ENCODE measurements around the gene C10orf71.

C10orf71 gene

GRCh38 chr10:49282879-49283341, 16.1 kb upstream of the C10orf71 start:
- TF ChIP-seq, protein P1, sequence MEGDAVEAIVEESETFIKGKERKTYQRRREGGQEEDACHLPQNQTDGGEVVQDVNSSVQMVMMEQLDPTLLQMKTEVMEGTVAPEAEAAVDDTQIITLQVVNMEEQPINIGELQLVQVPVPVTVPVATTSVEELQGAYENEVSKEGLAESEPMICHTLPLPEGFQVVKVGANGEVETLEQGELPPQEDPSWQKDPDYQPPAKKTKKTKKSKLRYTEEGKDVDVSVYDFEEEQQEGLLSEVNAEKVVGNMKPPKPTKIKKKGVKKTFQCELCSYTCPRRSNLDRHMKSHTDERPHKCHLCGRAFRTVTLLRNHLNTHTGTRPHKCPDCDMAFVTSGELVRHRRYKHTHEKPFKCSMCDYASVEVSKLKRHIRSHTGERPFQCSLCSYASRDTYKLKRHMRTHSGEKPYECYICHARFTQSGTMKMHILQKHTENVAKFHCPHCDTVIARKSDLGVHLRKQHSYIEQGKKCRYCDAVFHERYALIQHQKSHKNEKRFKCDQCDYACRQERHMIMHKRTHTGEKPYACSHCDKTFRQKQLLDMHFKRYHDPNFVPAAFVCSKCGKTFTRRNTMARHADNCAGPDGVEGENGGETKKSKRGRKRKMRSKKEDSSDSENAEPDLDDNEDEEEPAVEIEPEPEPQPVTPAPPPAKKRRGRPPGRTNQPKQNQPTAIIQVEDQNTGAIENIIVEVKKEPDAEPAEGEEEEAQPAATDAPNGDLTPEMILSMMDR (IDR thresholded peaks at IDR 0.05; ENCODE audit: insufficient read depth, low read length, missing control alignments), result no peak
- H3K4me3 ChIP-seq (ENCODE audit: low read depth, low read length), result no peak overlapping the region
- ChIA-PET CTCF (interaction anchor here (1.0 kb wide), 1 partner anchor 9 kb away, joined by 3 read pairs; no protein-coding TSS in a partner anchor), POLR2A (no interaction called here)
- no peak for DNase-seq (ENCODE audit: low read depth, low spot score)

GRCh38 chr10:49283491-49283890, 15.5 kb upstream of the C10orf71 start:
- no peak for DNase-seq (ENCODE audit: low read depth, low spot score)
- CTCF ChIA-PET, result no interaction called here

DNA sequence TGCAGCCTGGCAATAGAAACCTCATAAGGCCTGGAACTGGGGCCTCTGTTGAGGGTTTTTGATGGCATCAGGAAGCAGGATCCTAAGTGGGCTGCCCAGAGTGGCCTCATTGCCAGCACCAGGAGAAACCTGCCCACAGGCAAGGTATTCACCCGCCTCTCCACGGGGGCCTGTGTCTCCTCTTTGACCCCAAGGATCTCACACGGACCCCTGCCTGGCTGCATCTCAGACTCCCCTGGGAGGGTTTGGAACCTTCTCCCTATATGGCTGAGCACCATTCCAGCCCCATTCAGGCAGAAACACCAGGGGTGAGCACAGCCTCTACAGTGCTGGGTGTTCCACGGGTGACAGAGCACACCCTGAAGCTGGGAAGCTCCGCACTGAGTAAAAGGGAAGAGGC, 14.6 kb upstream of the C10orf71 start:
- ChIA-PET POLR2A (no interaction called here), CTCF (no interaction called here)
- TF ChIP-seq, protein P1 (IDR thresholded peaks at IDR 0.05; ENCODE audit: insufficient read depth, low read length, missing control alignments), result no peak
- DNase-seq (ENCODE audit: low read depth, low spot score), result no peak
- H3K4me3 ChIP-seq (ENCODE audit: low read depth, low read length), result no peak overlapping the region

More at GRCh38 chr10:49283491-49283890, 15.5 kb upstream of the C10orf71 start:
- TF ChIP-seq, protein P1 (IDR thresholded peaks at IDR 0.05; ENCODE audit: insufficient read depth, low read length, missing control alignments), result no peak
- no peak overlapping the region for H3K4me3 ChIP-seq (ENCODE audit: low read depth, low read length)
- POLR2A ChIA-PET, result no interaction called here

GRCh38 chr10:49285232-49285631, 13.7 kb upstream of the C10orf71 start:
- ChIA-PET POLR2A (no interaction called here), CTCF (no interaction called here)
- no peak overlapping the region for H3K4me3 ChIP-seq (ENCODE audit: low read depth, low read length)
- DNase-seq (ENCODE audit: low read depth, low spot score), result no peak
- TF ChIP-seq, protein P1 (IDR thresholded peaks at IDR 0.05; ENCODE audit: insufficient read depth, low read length, missing control alignments), result no peak

- ChIA-PET POLR2A (no interaction called here), CTCF (no interaction called here)
- no peak for DNase-seq (ENCODE audit: low read depth, low spot score)
- TF ChIP-seq, protein P1 (IDR thresholded peaks at IDR 0.05; ENCODE audit: insufficient read depth, low read length, missing control alignments), result no peak
- no peak overlapping the region for H3K4me3 ChIP-seq (ENCODE audit: low read depth, low read length)
Measured at GRCh38 chr10:49286686-49287085, 12.3 kb upstream of the C10orf71 start.

GRCh38 chr10:49287689-49288340, 11.2 kb upstream of the C10orf71 start:
- CTCF ChIA-PET, result interaction anchor here (0.6 kb wide), 1 partner anchor 13 kb away, joined by 4 read pairs; no protein-coding TSS in a partner anchor
- TF ChIP-seq, protein P1 (IDR thresholded peaks at IDR 0.05; ENCODE audit: insufficient read depth, low read length, missing control alignments), result no peak
- no peak overlapping the region for H3K4me3 ChIP-seq (ENCODE audit: low read depth, low read length)
- POLR2A ChIA-PET, result no interaction called here
- no peak for DNase-seq (ENCODE audit: low read depth, low spot score)

Measured in AG04449 (cell line).